Iris pigment epithelial cell (primary cell): ENCODE results near the gene EPSTI1.
"Not testable (repeated sequence)": the region's sequence is repeated elsewhere in the genome, so short reads cannot be mapped to it uniquely, and the experiment has no call there.

Source experiments
- DNase-seq: peaks from one replicate; pipeline ENCODE4 v3.0.0-alpha.2; 2011; ENCODE audit warnings: low read depth

EPSTI1 gene

GRCh38 chr13:42893214-42893671, 98.8 kb downstream of the EPSTI1 start:
- peak; percentile 93 for DNase-seq

GRCh38 chr13:42892760-42893159, 99.3 kb downstream of the EPSTI1 start:
- peak; percentile 79 for DNase-seq

- DNase-seq = no peak
These were observed 100.5 kb downstream of the EPSTI1 start for GRCh38 chr13:42891591-42891990.

GRCh38 chr13:42885325-42885724, 106.7 kb downstream of the EPSTI1 start:
- no peak for DNase-seq

GRCh38 chr13:42883771-42884467, 108.1 kb downstream of the EPSTI1 start:
- DNase-seq = peak; percentile 69

GRCh38 chr13:42883142-42883541, 108.9 kb downstream of the EPSTI1 start:
- peak; percentile 44 for DNase-seq

- DNase-seq = no peak
These were observed 111.9 kb downstream of the EPSTI1 start for GRCh38 chr13:42880056-42880605.

- DNase-seq = peak; percentile 22
These were observed 113.3 kb downstream of the EPSTI1 start for GRCh38 chr13:42878721-42879120.

- DNase-seq = peak; percentile 93
These were observed 115.0 kb downstream of the EPSTI1 start for GRCh38 chr13:42876887-42877545.

GRCh38 chr13:42876270-42876714, 115.7 kb downstream of the EPSTI1 start:
- peak; percentile 39 for DNase-seq

- DNase-seq = peak; percentile 80
These were observed 116.4 kb downstream of the EPSTI1 start for GRCh38 chr13:42875475-42876269.

GRCh38 chr13:42874221-42874620, 117.8 kb downstream of the EPSTI1 start:
- DNase-seq = no peak

- DNase-seq = peak; percentile 24
These were observed 119.0 kb downstream of the EPSTI1 start for GRCh38 chr13:42873081-42873480.

- DNase-seq = no peak
These were observed 124.8 kb downstream of the EPSTI1 start for GRCh38 chr13:42867232-42867631.

- peak; percentile 28 for DNase-seq
These were observed 126.3 kb downstream of the EPSTI1 start for GRCh38 chr13:42865768-42866102.

- DNase-seq = no peak
These were observed 126.9 kb downstream of the EPSTI1 start for GRCh38 chr13:42864952-42865767.

- not testable (repeated sequence) for DNase-seq
These were observed 129.7 kb downstream of the EPSTI1 start for GRCh38 chr13:42862370-42862769.

- no peak for DNase-seq
These were observed 131.6 kb downstream of the EPSTI1 start for GRCh38 chr13:42860485-42860884.

- no peak for DNase-seq
These were observed 132.3 kb downstream of the EPSTI1 start for GRCh38 chr13:42859760-42860159.

GRCh38 chr13:42855410-42855809, 136.6 kb downstream of the EPSTI1 start:
- DNase-seq = no peak

GRCh38 chr13:42852136-42852535, 139.9 kb downstream of the EPSTI1 start:
- DNase-seq = no peak

- no peak for DNase-seq
These were observed 142.8 kb downstream of the EPSTI1 start for GRCh38 chr13:42849200-42849599.
